Measurements from ENCODE around the gene NBPF6. TPM values are rescaled to one million over a fixed set of nuclear protein-coding genes. Genes with fewer than 3 reads are reported as not detected.
"Not testable (repeated sequence)": the region's sequence is repeated elsewhere in the genome, so short reads cannot be mapped to it uniquely, and the experiment has no call there.

The NBPF6 gene
- total and polyA plus RNA-seq, 7 experiments from 2014 or later: 0.27 TPM; not detected in 6

DNA sequence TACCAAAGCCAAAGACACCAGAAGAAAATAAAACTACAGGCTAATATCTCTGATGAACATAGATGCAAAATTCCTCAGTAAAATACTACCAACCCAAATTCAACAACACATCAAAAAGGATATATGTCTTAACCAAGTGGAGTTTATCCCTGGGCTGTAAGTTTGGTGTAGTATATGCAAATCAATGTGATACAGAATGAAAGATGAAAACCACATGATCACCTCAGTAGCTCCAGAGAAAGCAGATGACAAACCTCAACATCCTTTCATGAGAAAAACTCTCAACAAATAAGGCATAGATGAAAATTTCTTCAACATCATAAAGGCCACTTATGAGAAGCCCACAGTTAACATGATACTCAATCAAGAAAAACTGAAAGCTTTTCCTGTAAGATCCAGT, 11.6 kb upstream of the NBPF6 start:
- H3K36me3 ChIP-seq (ENCODE audit: control insufficient read depth in 2 of 3, insufficient read depth in 3 of 3, low read length in 3 of 3); CTCF ChIA-PET; H3K27ac Mint-ChIP-seq; H3K27me3 Mint-ChIP-seq; H3K4me1 Mint-ChIP-seq; H3K4me3 ChIP-seq (ENCODE audit: low read length); H3K36me3 Mint-ChIP-seq; H3K4me1 ChIP-seq (ENCODE audit: control insufficient read depth in 2 of 2, insufficient read depth in 2 of 2, low read length in 2 of 2); ATAC-seq; POLR2A ChIA-PET; DNase-seq; intact Hi-C loops (cut with micrococcal nuclease); H3K9me3 ChIP-seq (ENCODE audit: control insufficient read depth in 2 of 3, low read length in 3 of 3); H3K9me3 Mint-ChIP-seq; H3K27me3 ChIP-seq (ENCODE audit: control insufficient read depth in 2 of 2, insufficient read depth in 2 of 2, low read length in 2 of 2); H3K27ac ChIP-seq (ENCODE audit: low read depth, low read length); H3K4me3 Mint-ChIP-seq: not testable (repeated sequence)

- intact Hi-C loops (cut with micrococcal nuclease); H3K27me3 Mint-ChIP-seq; H3K4me3 Mint-ChIP-seq; H3K27me3 ChIP-seq (ENCODE audit: control insufficient read depth in 2 of 2, insufficient read depth in 2 of 2, low read length in 2 of 2); H3K27ac ChIP-seq (ENCODE audit: low read depth, low read length); H3K9me3 ChIP-seq (ENCODE audit: control insufficient read depth in 2 of 3, low read length in 3 of 3); H3K9me3 Mint-ChIP-seq; H3K36me3 Mint-ChIP-seq; POLR2A ChIA-PET; ATAC-seq; H3K4me1 Mint-ChIP-seq; H3K4me1 ChIP-seq (ENCODE audit: control insufficient read depth in 2 of 2, insufficient read depth in 2 of 2, low read length in 2 of 2); H3K4me3 ChIP-seq (ENCODE audit: low read length); H3K27ac Mint-ChIP-seq; DNase-seq; H3K36me3 ChIP-seq (ENCODE audit: control insufficient read depth in 2 of 3, insufficient read depth in 3 of 3, low read length in 3 of 3); CTCF ChIA-PET: not testable (repeated sequence)
Measured at GRCh38 chr1:108454521-108454920, 4.4 kb downstream of the NBPF6 start.

GRCh38 chr1:108458661-108459060, 8.5 kb downstream of the NBPF6 start:
- H3K36me3 ChIP-seq (ENCODE audit: control insufficient read depth in 2 of 3, insufficient read depth in 3 of 3, low read length in 3 of 3); H3K27ac ChIP-seq (ENCODE audit: low read depth, low read length); H3K4me3 ChIP-seq (ENCODE audit: low read length); H3K9me3 Mint-ChIP-seq; DNase-seq; H3K9me3 ChIP-seq (ENCODE audit: control insufficient read depth in 2 of 3, low read length in 3 of 3); H3K36me3 Mint-ChIP-seq; H3K27ac Mint-ChIP-seq; H3K27me3 ChIP-seq (ENCODE audit: control insufficient read depth in 2 of 2, insufficient read depth in 2 of 2, low read length in 2 of 2); intact Hi-C loops (cut with micrococcal nuclease); POLR2A ChIA-PET; ATAC-seq; H3K4me1 ChIP-seq (ENCODE audit: control insufficient read depth in 2 of 2, insufficient read depth in 2 of 2, low read length in 2 of 2); H3K4me3 Mint-ChIP-seq; CTCF ChIA-PET; H3K4me1 Mint-ChIP-seq; H3K27me3 Mint-ChIP-seq: not testable (repeated sequence)

DNA sequence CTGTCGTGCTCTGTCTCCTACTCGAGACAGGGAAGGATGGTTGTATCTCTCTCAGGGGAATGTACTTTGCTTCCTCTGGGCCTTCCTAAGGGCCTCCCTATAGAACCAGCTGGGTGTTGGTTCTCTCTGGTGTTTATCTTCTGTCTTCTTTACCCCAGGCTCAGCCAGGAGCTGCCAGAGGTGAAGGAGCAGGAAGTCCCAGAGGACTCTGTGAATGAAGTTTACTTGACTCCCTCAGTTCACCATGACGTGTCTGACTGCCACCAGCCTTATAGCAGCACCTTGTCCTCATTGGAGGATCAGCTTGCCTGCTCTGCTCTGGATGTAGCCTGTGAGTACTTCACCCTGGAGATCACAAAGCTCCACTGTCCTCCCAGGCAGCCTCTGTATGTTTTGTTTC, 11.6 kb downstream of the NBPF6 start:
- H3K27ac ChIP-seq (ENCODE audit: low read depth, low read length); intact Hi-C loops (cut with micrococcal nuclease); H3K4me1 Mint-ChIP-seq; POLR2A ChIA-PET; H3K4me1 ChIP-seq (ENCODE audit: control insufficient read depth in 2 of 2, insufficient read depth in 2 of 2, low read length in 2 of 2); ATAC-seq; H3K27me3 ChIP-seq (ENCODE audit: control insufficient read depth in 2 of 2, insufficient read depth in 2 of 2, low read length in 2 of 2); H3K36me3 ChIP-seq (ENCODE audit: control insufficient read depth in 2 of 3, insufficient read depth in 3 of 3, low read length in 3 of 3); H3K9me3 ChIP-seq (ENCODE audit: control insufficient read depth in 2 of 3, low read length in 3 of 3); H3K36me3 Mint-ChIP-seq; CTCF ChIA-PET; H3K27ac Mint-ChIP-seq; H3K9me3 Mint-ChIP-seq; DNase-seq; H3K4me3 Mint-ChIP-seq; H3K4me3 ChIP-seq (ENCODE audit: low read length); H3K27me3 Mint-ChIP-seq: not testable (repeated sequence)

DNA sequence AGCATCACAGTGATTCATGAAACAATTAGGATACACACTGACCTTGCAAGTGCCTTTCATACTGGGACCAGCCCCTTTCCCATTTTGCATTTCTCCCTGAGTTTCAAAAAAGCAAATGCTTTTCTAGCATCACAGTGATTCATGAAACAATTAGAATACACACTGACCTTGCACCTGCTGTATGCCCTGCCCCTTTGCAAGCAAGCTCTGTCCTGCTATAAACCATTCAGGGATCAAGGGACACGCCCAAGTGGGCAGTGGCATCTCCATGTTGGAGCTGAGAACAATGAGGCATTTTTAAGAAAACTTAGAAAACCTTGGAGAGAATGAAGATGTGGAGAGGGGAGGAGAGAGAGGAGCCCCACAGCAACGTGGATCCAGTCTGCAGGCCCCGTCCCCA, 13.8 kb downstream of the NBPF6 start:
- H3K9me3 Mint-ChIP-seq; POLR2A ChIA-PET; H3K27ac ChIP-seq (ENCODE audit: low read depth, low read length); H3K4me3 ChIP-seq (ENCODE audit: low read length); H3K36me3 Mint-ChIP-seq; H3K27me3 Mint-ChIP-seq; ATAC-seq; intact Hi-C loops (cut with micrococcal nuclease); DNase-seq; H3K4me1 ChIP-seq (ENCODE audit: control insufficient read depth in 2 of 2, insufficient read depth in 2 of 2, low read length in 2 of 2); H3K4me3 Mint-ChIP-seq; H3K27ac Mint-ChIP-seq; H3K27me3 ChIP-seq (ENCODE audit: control insufficient read depth in 2 of 2, insufficient read depth in 2 of 2, low read length in 2 of 2); H3K36me3 ChIP-seq (ENCODE audit: control insufficient read depth in 2 of 3, insufficient read depth in 3 of 3, low read length in 3 of 3); H3K4me1 Mint-ChIP-seq; H3K9me3 ChIP-seq (ENCODE audit: control insufficient read depth in 2 of 3, low read length in 3 of 3); CTCF ChIA-PET: not testable (repeated sequence)

DNA sequence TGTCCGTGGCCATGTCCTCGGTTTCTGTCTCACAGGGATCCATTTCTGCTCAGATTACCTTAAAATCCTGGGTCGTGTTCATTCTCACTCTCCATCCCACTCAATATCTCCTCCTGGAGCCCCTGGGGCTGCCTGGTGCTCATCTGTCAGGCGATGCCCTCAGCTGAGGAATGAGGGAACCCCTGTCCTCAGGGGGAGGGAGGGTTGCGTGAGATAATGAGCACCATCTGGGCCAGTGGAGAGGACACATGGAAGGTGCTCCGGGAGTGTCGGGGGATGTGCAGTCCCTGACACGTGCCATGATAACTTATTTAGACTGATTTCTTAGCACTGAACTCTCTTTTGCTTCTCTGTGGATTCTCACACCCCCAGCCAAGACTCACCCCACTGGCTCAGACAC, 16.0 kb downstream of the NBPF6 start:
- H3K27me3 ChIP-seq (ENCODE audit: control insufficient read depth in 2 of 2, insufficient read depth in 2 of 2, low read length in 2 of 2); H3K36me3 Mint-ChIP-seq; H3K4me3 Mint-ChIP-seq; DNase-seq; intact Hi-C loops (cut with micrococcal nuclease); H3K27me3 Mint-ChIP-seq; POLR2A ChIA-PET; H3K4me3 ChIP-seq (ENCODE audit: low read length); H3K27ac ChIP-seq (ENCODE audit: low read depth, low read length); H3K36me3 ChIP-seq (ENCODE audit: control insufficient read depth in 2 of 3, insufficient read depth in 3 of 3, low read length in 3 of 3); H3K4me1 Mint-ChIP-seq; ATAC-seq; CTCF ChIA-PET; H3K27ac Mint-ChIP-seq; H3K9me3 ChIP-seq (ENCODE audit: control insufficient read depth in 2 of 3, low read length in 3 of 3); H3K9me3 Mint-ChIP-seq; H3K4me1 ChIP-seq (ENCODE audit: control insufficient read depth in 2 of 2, insufficient read depth in 2 of 2, low read length in 2 of 2): not testable (repeated sequence)

GRCh38 chr1:108467155-108467554, 17.0 kb downstream of the NBPF6 start:
- H3K27me3 Mint-ChIP-seq; H3K27ac Mint-ChIP-seq; H3K9me3 Mint-ChIP-seq; H3K27ac ChIP-seq (ENCODE audit: low read depth, low read length); POLR2A ChIA-PET; H3K9me3 ChIP-seq (ENCODE audit: control insufficient read depth in 2 of 3, low read length in 3 of 3); CTCF ChIA-PET; ATAC-seq; H3K36me3 Mint-ChIP-seq; H3K4me1 ChIP-seq (ENCODE audit: control insufficient read depth in 2 of 2, insufficient read depth in 2 of 2, low read length in 2 of 2); H3K36me3 ChIP-seq (ENCODE audit: control insufficient read depth in 2 of 3, insufficient read depth in 3 of 3, low read length in 3 of 3); H3K4me3 Mint-ChIP-seq; H3K4me3 ChIP-seq (ENCODE audit: low read length); H3K27me3 ChIP-seq (ENCODE audit: control insufficient read depth in 2 of 2, insufficient read depth in 2 of 2, low read length in 2 of 2); DNase-seq; H3K4me1 Mint-ChIP-seq; intact Hi-C loops (cut with micrococcal nuclease): not testable (repeated sequence)

All from naive thymus-derived CD4-positive, alpha-beta T cell (primary cell).